Measurements from ENCODE around the gene CUX1.
"Not testable (repeated sequence)": the region's sequence is repeated elsewhere in the genome, so short reads cannot be mapped to it uniquely, and the experiment has no call there.

The CUX1 gene

DNA sequence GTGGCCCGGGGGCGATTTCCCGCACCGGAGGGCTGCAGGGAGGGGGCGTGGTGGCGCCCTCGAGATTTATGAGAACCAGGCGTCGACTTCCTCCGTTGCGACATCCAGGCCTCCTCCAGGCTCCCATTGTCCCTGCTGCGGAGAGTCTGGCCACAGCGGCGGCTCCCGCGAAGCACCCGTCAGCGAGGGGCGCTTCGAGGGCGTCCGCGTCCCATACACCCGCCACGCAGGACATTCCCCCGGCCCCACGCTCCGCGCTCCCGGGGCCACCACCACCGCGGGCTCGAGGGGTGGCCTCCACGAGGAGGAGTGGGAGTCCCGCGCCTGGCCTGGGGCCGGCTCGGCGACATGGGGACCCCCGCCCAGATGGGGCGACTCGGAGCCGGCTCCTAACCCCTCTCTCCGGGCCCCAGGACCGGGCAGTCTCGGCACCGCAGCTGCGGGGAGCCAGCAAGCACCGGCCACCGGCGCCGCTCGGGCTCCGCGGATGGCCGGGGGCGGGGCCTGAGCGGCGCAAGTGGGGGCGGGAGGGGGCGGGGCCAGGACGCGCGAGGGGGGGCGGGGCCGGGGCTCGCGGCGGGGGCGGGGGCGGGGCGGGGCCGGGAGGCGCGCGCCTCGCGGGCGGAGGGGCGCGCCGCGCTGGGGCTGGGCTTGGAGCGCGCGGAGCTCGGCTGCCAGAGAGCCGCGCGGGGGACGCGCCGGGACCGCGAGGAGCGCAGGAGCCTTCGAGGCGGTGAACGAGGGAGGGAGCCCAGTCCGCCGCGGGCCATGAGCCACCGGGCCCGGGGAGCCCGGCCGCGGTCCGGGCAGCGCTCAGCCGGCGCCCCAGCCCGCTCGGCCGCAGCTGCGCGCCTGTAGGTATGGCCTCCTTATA is 469.0 kb downstream of the CUX1 start, which contains the start of gene SH2B2:
TSS of gene SH2B2 (plus strand) at position 632 of the 874 bp plus-strand sequence. CDS start 13,683 bp downstream, outside the sequence.
- no peak for DNase-seq (ENCODE audit: low read depth in 2 of 2)

DNA sequence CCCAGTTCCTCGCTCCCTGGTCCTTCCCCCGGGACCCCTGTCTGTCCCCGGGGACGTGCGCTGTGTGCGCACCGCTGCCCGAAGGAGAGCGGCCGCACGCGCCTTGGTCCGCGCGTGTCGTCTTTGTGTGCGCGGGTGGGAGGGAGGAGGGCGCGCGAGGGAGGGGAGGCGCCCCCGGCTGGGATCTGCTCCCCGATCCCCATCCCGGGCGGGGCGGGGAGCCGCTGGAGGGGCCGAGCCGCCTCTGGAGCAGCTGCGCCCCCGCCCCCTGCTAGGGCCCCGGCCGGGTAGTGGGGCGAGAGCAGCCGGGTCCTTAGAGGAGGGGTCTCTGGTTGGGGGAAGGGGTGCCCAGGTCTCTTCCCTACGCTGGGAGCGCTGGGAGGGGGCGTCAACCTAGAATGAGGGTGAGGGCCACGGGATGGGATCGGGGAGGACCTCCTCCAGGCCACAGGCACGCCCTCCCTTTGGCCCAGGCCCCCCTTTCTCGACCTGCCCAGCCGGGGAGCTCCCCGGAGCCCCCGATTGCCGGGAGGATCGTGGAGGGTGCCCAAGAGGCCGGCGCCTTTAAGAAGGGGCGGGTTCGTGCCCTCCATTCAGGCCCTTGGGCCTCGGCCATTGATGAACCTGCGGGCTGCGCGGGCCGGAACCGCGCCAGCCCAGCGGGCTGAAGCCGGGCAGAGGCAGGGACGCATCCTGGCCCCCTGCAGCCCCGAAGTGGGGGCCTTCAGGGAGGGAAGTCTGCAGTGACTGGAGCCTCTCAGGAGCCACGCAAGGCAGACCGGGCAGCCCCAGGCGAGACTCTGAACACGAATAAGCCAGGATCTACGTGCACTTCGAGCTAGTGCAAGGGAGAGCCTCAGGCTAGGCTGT is 469.9 kb downstream of the CUX1 start:
- no peak for DNase-seq (ENCODE audit: low read depth in 2 of 2)

DNA sequence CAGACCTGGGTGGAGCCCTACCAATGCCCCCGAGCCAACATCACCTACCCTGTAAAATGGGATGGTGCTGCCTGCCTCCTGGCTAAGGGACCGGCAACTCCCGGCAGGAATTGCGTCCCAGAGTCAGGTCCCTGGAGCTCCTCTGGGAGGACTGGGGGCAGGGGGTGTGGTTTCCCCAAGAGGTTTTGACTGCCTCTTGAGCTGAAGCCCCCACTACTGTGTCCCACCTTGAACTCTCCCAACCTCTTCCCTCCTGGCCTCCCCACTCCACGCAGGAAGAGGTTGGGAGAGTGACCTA is 470.5 kb downstream of the CUX1 start:
- no peak for DNase-seq (ENCODE audit: low read depth in 2 of 2)

DNA sequence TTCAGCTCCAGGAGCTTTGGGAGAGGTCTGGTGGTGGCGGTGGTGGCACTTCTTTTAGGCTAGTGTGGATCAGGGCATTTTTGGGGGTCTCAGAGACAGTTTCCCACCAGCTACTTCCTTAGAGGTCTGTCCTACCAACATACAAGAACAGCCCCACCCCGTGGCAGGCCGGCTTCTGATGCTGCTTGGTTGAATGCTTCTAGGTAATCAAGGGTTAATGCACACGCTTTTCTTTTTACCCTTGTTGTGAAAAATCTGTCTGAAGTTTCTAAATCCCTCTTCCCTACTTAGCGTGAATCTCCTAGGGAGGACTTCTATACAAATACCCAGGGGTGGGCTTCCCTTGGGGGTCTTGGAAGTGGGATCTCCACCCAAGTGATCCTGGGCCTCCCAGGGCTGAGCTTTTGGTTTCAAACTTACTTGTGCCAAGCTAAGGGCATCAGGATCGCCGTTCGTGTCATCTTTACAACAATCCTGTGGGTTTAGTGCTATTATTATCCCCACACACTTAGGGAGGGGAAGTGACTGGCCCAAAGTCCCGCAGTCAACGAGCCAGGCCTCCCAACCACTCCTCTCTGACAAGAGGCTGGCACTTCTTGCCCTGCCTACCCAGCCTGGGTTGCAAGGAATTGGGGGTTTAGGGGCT is 471.0 kb downstream of the CUX1 start:
- DNase-seq (ENCODE audit: low read depth in 2 of 2): no peak

DNA sequence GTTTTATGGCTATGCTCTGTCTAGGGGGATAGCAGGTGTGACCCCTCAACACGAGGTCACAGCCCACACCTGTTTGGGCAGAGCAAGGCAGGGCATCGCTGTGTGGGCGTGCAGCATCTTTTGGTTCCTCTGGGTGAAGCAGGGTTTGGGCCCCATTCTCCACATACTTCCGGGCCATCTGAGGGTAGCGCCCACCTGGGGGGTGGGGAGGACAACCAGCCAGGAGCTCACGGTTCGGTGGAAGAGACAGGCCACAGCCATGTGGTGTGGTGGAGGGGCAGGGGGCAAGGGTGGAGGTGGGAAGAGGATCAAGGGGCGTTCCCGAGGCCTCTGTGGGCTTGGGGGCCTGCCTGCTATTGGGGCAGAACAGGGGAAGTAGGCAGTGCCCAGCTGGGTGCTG is 471.6 kb downstream of the CUX1 start:
- DNase-seq (ENCODE audit: low read depth in 2 of 2): no peak

DNA sequence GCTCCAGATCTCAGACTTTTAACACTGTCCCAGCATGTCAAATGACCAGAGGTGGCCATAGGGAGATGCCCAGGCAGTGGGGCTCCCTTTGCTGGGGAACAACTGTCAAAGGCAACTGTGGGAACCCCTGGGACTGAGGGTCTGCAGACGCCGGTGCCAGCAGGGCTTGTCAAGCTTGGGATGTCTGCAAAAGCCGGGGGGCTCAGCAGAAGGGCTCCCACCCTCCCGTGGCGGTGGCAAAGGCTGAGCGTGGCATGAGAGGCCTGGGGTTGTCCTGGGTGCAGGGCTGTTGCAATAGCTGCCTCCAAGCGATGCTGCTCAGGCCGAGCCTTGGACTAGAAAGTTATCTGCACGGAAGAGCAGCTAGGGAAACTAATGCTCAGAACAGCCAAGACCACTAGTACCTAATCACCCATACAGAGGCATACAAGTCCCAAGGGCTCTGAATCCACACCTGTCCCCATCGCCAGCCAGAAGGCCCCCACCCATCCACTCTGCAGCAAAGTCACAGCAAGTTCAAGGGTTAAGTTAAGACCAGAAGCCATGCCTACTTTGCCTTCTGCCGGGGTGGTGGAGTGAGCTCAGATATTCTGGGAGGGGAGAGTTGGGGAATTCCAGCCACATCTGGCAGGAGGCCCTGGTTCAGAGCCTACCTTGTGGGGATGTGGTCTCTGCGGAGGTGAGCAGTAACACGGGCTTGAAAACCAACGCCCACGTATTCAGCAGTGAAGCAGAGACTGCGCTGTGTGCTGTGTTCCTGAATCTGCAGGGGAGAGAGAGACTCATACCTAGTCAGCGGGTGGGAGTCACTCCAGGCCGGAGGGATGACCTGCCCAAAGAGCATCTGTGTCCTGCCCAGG is 473.9 kb downstream of the CUX1 start:
- no peak for DNase-seq (ENCODE audit: low read depth in 2 of 2)

DNA sequence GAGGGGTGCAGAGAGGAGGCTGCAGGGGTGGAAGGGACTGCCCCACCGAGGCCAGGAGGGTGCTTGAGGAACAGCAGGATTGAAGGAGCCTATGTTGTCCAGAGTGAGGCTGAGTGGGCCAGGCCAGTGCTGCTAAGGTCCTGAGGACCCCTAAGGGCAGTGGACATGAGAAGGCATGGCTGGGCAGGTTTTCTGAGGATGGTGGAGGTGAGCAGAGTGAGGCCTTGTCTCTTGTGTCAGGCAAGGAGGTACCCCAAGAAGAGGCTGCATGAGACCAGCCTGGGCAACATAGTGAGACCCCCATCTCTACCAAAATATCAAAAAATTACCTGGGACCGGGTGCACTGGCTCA is 474.5 kb downstream of the CUX1 start:
- DNase-seq (ENCODE audit: low read depth in 2 of 2): no peak

DNA sequence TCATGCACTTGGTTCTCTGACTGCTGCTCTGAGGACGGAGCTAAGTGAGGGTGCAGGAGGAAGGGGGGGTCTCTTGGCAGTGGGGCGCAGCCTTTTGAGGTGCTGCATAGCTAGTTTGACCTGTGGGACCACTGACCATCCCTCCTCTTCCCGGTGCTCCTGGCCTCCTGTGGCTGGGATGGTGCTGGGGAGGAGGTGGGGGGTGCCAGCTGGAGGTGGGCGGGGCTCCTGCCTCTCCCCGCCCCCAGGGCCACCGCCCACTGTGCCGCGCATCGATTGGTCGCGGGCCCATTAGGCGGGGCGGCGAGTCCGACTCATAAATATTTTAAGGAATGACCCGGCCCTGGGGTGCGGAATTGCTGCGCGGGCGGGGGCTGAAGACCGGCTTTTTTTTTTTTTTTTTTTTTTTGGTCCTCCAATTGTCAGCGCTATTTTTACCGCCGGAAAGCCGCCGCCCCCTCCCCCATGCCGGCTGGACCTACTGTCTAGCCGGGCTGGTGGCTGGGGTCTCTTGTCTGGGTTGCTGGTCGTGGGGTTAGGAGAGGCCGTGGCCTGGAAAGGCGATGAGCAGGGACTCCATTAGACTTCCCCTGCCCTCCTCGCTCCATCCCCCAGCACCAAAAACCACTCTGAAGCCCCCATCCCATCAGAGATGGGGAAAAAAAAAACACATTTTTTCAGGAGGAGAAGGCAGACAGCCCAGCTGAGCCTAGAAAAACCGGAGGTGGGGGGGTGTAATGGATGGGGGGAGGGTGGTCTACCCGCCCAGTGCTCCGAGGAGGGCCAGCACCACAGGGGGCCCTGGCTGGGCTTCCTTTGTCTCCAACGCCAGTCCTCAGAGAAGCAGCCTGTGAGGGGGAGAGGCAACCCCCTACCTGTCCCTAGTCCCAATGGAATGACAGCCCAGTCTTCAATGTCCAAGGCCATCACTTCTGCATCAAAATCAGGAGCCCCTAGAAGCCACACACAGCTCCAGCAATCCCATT is 475.7 kb downstream of the CUX1 start:
- no peak for DNase-seq (ENCODE audit: low read depth in 2 of 2)

DNA sequence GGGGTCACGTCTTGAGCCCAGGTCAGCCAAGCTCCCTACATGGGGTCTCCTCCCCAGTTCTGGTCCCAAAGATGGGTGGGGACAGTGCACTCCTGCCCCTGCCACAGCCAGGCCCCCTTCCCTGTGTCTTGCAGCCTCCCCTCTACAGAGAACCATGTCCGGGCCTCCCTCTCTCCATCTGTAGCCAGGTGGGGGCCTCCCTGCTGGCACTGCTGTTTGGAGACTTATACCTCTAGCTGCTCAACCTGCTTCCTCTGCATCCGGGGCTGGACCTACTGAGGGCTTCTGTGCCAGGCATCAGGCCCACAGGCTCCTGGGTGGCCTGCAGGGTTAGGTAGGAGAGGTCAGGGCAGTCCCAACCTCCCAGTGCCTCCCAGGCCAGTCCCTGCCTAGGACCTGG is 477.2 kb downstream of the CUX1 start:
- no peak for DNase-seq (ENCODE audit: low read depth in 2 of 2)

DNA sequence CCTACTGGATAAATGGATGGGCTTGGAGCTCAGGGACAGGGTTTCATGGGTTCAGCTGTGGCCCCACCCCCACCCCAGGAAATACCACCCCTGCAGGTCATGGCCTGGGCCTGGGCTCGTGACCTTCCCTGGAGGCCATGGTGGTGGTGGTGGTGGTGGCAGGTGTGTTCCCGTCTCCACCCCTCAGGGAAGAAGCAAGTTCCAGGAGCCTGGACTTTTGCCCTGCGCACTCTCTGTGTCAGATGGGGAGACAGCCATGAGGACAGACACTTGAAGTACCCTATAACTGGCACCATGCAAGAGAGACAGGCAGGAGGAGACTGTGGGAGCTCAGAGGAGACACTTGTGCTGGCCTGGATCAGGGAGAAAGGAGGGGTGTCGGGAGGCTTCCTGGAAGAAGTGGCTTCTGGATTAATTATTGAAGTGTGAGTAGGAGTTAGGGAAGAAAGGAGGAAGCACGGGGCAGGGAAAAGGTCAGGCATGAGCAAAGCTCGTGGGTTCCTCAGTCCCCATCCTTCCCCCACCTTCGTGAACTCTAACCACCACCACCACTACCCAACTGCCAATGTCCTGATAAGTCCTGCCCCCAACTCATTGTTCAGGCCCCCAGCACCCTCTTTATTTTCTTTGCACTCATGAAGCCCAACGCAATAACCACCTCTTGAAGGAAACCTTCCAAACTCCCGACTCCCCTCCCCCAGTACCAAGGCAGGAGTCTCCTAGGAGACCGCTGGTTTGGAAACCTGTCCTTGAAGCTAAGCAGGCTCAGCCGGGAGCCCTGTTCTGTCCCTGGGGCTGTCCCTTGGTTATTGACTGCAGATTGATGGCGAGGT is 478.1 kb downstream of the CUX1 start:
- no peak for DNase-seq (ENCODE audit: low read depth in 2 of 2)

DNA sequence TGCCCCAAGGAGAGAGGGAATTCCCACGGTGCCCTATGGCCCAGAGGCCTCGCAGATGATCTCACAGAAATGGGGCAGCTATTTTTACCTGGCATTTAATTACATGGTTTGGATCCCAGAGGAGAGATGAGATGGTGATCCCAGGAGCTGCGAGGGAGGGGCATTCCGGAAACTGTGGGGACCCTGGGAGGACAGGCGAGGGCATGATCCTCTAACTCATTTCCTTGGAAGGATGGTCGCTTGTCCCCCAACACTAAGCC is 478.7 kb downstream of the CUX1 start:
- DNase-seq (ENCODE audit: low read depth in 2 of 2): no peak

DNA sequence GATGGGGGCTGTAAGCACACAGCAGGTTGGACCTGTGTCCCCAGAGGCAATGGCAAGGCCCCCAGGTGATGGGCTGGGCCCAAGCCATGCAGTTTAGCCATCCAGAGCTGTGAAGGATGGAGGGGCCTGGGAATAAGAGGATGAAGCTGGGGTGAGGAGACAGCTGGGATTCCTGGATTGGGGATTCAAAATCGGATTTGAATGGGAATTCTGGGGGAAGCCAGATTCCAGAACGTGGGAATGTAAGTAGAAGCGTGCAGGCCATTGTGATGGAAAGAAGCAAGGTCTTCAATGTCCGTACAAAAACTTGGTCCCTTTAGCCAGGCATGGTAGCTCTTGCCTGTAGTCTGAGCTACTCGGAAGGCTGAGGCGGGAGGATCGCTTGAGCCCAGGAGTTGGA is 479.1 kb downstream of the CUX1 start:
- DNase-seq (ENCODE audit: low read depth in 2 of 2): no peak

DNA sequence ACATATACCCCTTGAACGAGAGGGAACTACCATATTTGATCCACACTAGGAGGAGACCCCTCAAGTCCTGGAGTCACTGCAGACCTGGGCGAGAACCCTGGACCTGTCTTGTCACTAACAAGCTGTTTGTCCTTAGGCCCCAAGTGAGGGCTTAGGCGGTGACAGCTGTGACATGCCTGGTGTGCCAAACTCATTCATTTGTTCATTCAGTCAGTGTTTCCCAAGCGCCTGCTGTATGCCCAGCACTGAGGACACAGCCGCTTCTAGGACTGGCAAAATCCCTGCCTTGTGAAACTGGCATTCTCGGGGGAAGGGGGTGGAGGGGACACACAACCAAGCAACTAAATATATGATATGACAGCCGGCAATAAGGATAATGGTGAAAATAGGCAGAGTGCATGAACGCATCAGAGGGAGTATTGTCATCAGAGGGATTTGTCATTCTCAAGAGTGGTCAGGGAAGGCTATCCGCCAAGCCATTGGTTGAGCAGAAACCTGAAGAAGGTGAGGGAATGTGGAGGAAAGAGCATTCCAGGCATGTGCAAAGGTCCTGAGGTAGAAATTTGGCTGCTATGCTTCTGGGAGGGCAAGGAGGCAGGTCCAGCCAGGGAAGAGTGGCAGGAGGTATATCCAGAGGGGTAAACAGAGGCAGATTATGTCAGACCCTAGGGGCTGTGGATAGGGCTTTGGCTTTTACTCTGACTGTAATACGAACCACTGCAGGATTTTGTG is 480.2 kb downstream of the CUX1 start:
- DNase-seq (ENCODE audit: low read depth in 2 of 2): no peak

DNA sequence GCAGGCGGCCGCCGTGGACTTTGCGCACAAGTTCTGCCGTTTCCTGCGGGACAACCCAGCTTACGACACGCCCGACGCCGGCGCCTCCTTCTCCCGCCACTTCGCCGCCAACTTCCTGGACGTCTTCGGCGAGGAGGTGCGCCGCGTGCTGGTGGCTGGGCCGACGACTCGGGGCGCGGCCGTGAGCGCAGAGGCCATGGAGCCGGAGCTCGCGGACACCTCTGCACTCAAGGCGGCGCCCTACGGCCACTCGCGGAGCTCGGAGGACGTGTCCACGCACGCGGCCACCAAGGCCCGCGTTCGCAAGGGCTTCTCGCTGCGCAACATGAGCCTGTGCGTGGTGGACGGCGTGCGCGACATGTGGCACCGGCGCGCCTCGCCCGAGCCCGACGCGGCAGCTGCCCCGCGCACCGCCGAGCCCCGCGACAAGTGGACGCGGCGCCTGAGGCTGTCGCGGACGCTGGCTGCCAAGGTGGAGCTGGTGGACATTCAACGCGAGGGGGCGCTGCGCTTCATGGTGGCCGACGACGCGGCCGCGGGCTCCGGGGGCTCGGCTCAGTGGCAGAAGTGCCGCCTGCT is 483.3 kb downstream of the CUX1 start:
- no peak for DNase-seq (ENCODE audit: low read depth in 2 of 2)

DNA sequence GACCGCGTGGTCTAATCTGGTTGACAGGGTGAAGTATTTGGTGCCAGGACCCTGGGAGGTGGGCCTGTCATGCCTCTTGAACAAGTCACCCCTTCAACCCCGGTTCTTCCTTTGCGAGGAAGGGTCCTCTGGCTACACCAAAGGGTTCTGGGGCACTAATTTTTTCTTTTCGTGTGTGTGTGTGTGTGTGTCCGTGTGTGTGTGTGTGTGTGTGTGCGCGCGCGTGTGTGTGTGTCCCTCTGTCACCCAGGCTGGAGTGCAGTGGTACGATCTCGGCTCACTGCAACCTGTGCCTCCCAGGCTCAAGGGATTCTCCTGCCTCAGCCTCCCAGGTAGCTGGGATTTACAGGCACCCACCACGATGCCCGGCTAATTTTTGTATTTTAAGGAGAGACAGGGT is 483.9 kb downstream of the CUX1 start:
- not testable (repeated sequence) for DNase-seq (ENCODE audit: low read depth in 2 of 2)

DNA sequence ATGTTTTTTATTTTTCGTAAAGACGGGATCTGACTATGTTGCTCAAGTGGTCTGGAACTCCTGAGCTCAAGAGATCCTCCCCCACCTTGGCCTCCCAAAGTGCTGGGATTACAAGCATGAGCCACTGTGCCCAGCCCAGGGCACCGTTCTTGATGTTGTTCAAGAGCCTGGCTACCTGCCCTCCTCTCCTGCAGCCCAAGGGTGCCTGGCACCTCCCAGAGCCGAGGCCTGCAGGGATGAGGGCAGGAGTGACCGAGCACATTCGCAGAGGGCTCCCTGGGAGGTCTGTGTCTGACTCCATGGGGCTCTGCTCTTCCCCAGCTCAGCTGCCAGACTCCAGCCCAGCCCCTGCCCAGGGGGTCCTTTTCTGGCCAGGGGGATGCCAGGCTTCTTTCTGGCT is 484.6 kb downstream of the CUX1 start:
- DNase-seq (ENCODE audit: low read depth in 2 of 2): no peak

DNA sequence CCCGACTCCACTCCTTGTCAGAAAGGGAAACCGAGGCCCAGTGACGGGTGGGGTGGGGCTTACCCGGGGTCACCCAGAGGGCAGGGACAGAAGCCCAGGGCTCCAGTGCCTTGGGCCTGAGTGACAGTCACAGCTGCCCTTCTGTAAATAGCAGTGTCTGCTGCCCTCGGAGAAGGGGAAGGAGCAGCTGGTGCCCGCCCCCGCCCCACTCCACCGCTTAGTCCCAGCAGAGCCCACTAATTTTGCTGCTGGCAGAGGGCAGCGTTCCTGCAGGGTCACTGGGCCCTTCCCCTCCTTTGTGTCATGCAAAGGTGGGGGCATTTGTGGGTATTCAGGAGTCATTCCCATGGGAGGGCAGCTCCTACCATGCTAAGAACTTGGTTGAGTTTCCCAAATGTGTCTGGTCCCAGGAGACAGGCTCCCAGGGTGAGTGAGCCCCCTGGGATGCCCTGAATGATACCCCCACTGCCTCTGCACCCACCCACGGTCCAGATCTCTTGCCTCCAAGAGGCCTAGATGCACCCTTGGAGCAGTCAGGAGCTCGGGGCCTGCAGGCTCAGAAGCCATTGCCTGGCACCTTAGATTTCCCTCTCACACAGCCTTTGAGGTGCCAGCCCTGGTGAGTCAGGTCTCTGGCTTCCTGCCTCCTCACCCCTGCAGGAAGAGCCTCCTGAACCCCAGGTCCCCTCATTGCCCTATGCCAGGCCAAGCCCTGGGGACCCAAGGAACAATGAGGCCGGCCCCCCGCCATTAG is 486.4 kb downstream of the CUX1 start:
- no peak for DNase-seq (ENCODE audit: low read depth in 2 of 2)

DNA sequence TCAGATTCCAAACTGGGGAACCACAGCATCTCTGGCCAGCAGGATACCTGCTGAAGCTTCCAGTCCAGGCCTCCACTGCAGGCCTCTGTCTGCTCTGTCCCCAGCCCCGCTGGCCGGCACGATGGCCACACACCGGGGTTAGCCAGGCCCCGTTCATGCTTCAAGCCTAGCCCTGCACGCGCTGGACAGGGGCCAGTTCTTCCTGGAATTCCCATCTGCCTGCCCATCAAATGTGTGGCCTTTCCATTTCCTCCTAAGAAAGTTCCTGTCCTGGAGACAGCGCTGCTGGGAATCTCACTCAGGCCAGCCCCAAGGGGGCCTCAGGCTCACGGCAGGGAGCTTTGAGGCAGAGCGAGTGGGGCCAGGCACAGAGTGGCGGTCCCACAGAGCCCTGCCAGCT is 487.2 kb downstream of the CUX1 start:
- no peak for DNase-seq (ENCODE audit: low read depth in 2 of 2)

Measured in stimulated activated CD4-positive, alpha-beta T cell treated with anti-CD3 and anti-CD28 coated beads, Interleukin-1b, Interleukin-23, amount 100 ng/mL, for 1 hour (primary cell).